Motor neuron (in vitro differentiated cells): ENCODE results near the gene TFCP2L1. TPM values are rescaled to one million over a fixed set of nuclear protein-coding genes. Genes with fewer than 3 reads are reported as not detected.

ENCODE experiments used
- ATAC-seq, 8 experiments: fragments of 200-7000 bp; cut with Tn5 transposase; replicated peaks in 6 of 8; 2 replicates each; pipeline ENCODE4 v1.8.0; 2021; ENCODE audit warnings: mild to moderate bottlenecking in 8 of 8, moderate library complexity in 8 of 8
- H3K27ac ChIP-seq, 2 donors: fragments of 250-450 bp; sonication (Bioruptor Pico); 2 replicates each; pipeline ENCODE4 v1.9.0; 2021; ENCODE audit warnings: antibody characterized with exemption in 2 of 2, mild to moderate bottlenecking in 2 of 2, moderate library complexity in 1 of 2
- H3K4me1 ChIP-seq, 2 donors: fragments of 250-450 bp; sonication (Bioruptor Pico); replicated peaks in 1 of 2; 2 replicates each; pipeline ENCODE4 v1.6.1; 2021; ENCODE audit warnings: antibody characterized with exemption in 2 of 2, mild to moderate bottlenecking in 2 of 2, moderate library complexity in 1 of 2
- H3K4me3 ChIP-seq, 5 donors: fragments of 250-450 bp; sonication (Bioruptor Pico); 2 replicates each; pipeline ENCODE4 v1.9.0; 2021; ENCODE audit warnings: antibody characterized with exemption in 5 of 5, mild to moderate bottlenecking in 5 of 5, moderate library complexity in 4 of 5
- WGBS, 10 experiments: fragments of 450-650 bp; shearing (Covaris generic); methylation state at CpG; one replicate each; pipeline ENCODE4 v1.0.0; 2022; 5-methylcytosine and 5-hydroxymethylcytosine counted together
- in situ Hi-C, 9 experiments: fragments of 400-800 bp; cut with MboI; loops; one replicate each; pipeline ENCODE4 v1.15.0; 2021; ENCODE audit warnings: low sequenced_read_pairs in 9 of 9, low pct_unique_long_range_greater_than_20kb in 2 of 9; ENCODE audit not compliant: unreplicated experiment in 9 of 9
- total RNA-seq, 8 experiments: library from RNA; unstranded; fragments of 300-600 nt; gene quantifications; 2 replicates each; pipeline versions ENCODE4 v1.2.3 to v1.2.4, GENCODE V29; 2022

Gene TFCP2L1
- total RNA-seq, 8 experiments from 2014 or later: 0.05 to 0.71 (median 0.11) TPM; not detected in 1

GRCh38 chr2:121242976-121243375 is 42.0 kb downstream of the TFCP2L1 start:
- Histone ChIP-seq H3K4me3 (no peak overlapping the region), H3K4me1 (peaks cover 14 to 15% of the 10 kb centered on the region in 2 donors), H3K27ac (no peak overlapping the region)
- 46 to 95% (median 70%) methylated on average over 2 to 9 of the region's 9 CpGs; no CpG with 5 or more reads in 4 of the 10 experiments for WGBS, 10 experiments
- in situ Hi-C loops: no loop called here
- no peak for ATAC-seq

GRCh38 chr2:121242175-121242875 is 42.7 kb downstream of the TFCP2L1 start:
- peak in 1 of 8 experiments; percentile 49 for ATAC-seq
- Histone ChIP-seq H3K27ac (no peak overlapping the region), H3K4me1 (peaks cover 14 to 15% of the 10 kb centered on the region in 2 donors), H3K4me3 (no peak overlapping the region)
- 25 to 94% (median 86%) methylated on average over 2 to 8 of the region's 16 CpGs; no CpG with 5 or more reads in 1 of the 10 experiments for WGBS, 10 experiments
- in situ Hi-C loops: no loop called here

GRCh38 chr2:121241466-121241865 is 43.5 kb downstream of the TFCP2L1 start:
- H3K4me3 ChIP-seq: no peak overlapping the region
- H3K4me1 ChIP-seq: peaks cover 14% of the 10 kb centered on the region in 2 donors
- in situ Hi-C loops: no loop called here
- ATAC-seq: no peak
- 70 to 100% (median 97%) methylated on average over 1 to 3 of the region's 3 CpGs; no CpG with 5 or more reads in 4 of the 10 experiments for WGBS, 10 experiments
- H3K27ac ChIP-seq: no peak overlapping the region

- Histone ChIP-seq H3K27ac (no peak overlapping the region), H3K4me1 (peaks cover 3 to 4% of the 10 kb centered on the region in 2 donors), H3K4me3 (no peak overlapping the region)
- WGBS, 10 experiments: 0 to 82% (median 30%) methylated on average over 1 to 3 of the region's 6 CpGs; no CpG with 5 or more reads in 4 of the 10 experiments
- ATAC-seq: no peak
- in situ Hi-C loops: no loop called here
Observed at GRCh38 chr2:121240436-121240835, 44.6 kb downstream of the TFCP2L1 start.

- Histone ChIP-seq H3K4me1 (peaks cover 0 to 3% of the 10 kb centered on the region in 2 donors), H3K4me3 (no peak overlapping the region), H3K27ac (no peak overlapping the region)
- no peak for ATAC-seq
- in situ Hi-C loops: no loop called here
- 0 to 100% (median 62%) methylated on average over 1 to 5 of the region's 5 CpGs; no CpG with 5 or more reads in 2 of the 10 experiments for WGBS, 10 experiments
Observed at GRCh38 chr2:121239969-121240368, 45.0 kb downstream of the TFCP2L1 start.

- in situ Hi-C loops: no loop called here
- Histone ChIP-seq H3K4me3 (no peak overlapping the region), H3K27ac (no peak overlapping the region), H3K4me1 (peaks cover 0 to 3% of the 10 kb centered on the region in 2 donors)
- 30 to 100% (median 73%) methylated on average over 2 to 7 of the region's 15 CpGs; no CpG with 5 or more reads in 6 of the 10 experiments for WGBS, 10 experiments
- no peak for ATAC-seq
Observed at GRCh38 chr2:121239471-121239870, 45.5 kb downstream of the TFCP2L1 start.

- 0 to 100% (median 43%) methylated on average over 1 of the region's 4 CpGs; no CpG with 5 or more reads in 6 of the 10 experiments for WGBS, 10 experiments
- no peak for ATAC-seq
- in situ Hi-C loops: no loop called here
- Histone ChIP-seq H3K27ac (no peak overlapping the region), H3K4me3 (no peak overlapping the region), H3K4me1 (peaks cover 0 to 3% of the 10 kb centered on the region in 2 donors)
Observed at GRCh38 chr2:121238828-121239227, 46.2 kb downstream of the TFCP2L1 start.

GRCh38 chr2:121237980-121238665 is 46.9 kb downstream of the TFCP2L1 start:
- in situ Hi-C loops: no loop called here
- Histone ChIP-seq H3K4me1 (peaks cover 0 to 3% of the 10 kb centered on the region in 2 donors), H3K4me3 (no peak overlapping the region), H3K27ac (no peak overlapping the region)
- no peak for ATAC-seq
- WGBS, 10 experiments: 46 to 93% (median 86%) methylated on average over 2 to 12 of the region's 16 CpGs; no CpG with 5 or more reads in 1 of the 10 experiments

GRCh38 chr2:121237336-121237979 is 47.5 kb downstream of the TFCP2L1 start:
- in situ Hi-C loops: no loop called here
- ATAC-seq: no peak
- Histone ChIP-seq H3K4me1 (peaks cover 0 to 2% of the 10 kb centered on the region in 2 donors), H3K4me3 (no peak overlapping the region), H3K27ac (no peak overlapping the region)
- WGBS, 10 experiments: 71 to 100% (median 86%) methylated on average over 1 to 6 of the region's 20 CpGs; no CpG with 5 or more reads in 4 of the 10 experiments

GRCh38 chr2:121236650-121237180 is 48.3 kb downstream of the TFCP2L1 start:
- ATAC-seq: no peak
- Histone ChIP-seq H3K4me1 (no peaks in the 10 kb centered on the region), H3K27ac (no peak overlapping the region), H3K4me3 (no peak overlapping the region)
- 56 to 96% (median 87%) methylated on average over 4 to 5 of the region's 10 CpGs; no CpG with 5 or more reads in 6 of the 10 experiments for WGBS, 10 experiments
- in situ Hi-C loops: no loop called here

GRCh38 chr2:121236101-121236640 is 48.8 kb downstream of the TFCP2L1 start:
- in situ Hi-C loops: no loop called here
- no peak for ATAC-seq
- Histone ChIP-seq H3K27ac (no peak overlapping the region), H3K4me3 (no peak overlapping the region), H3K4me1 (no peaks in the 10 kb centered on the region)
- WGBS, 10 experiments: 10 to 100% (median 80%) methylated on average over 1 to 4 of the region's 13 CpGs; no CpG with 5 or more reads in 5 of the 10 experiments

GRCh38 chr2:121235542-121235941 is 49.5 kb downstream of the TFCP2L1 start:
- in situ Hi-C loops: no loop called here
- H3K4me3 ChIP-seq: no peak overlapping the region
- peak; percentile 29 to 98 (median 93) for ATAC-seq
- 48 to 100% (median 86%) methylated on average over 1 to 2 of the region's 2 CpGs; no CpG with 5 or more reads in 7 of the 10 experiments for WGBS, 10 experiments
- H3K4me1 ChIP-seq: no peaks in the 10 kb centered on the region
- no peak overlapping the region for H3K27ac ChIP-seq
